SK-N-SH (cell line): ENCODE measurements around the gene FCMR. TPM values are rescaled to one million over a fixed set of nuclear protein-coding genes. Genes with fewer than 3 reads are reported as not detected.

Source experiments
- CTCF ChIA-PET: fragments of 300-600, 350-600 bp; formaldehyde crosslinking; extraction: SDS; loops from one replicate; lab custom pipeline; 2021; lab: Yijun Ruan, JAX
- POLR2A ChIA-PET: fragments of 350-600 bp; sonication (Branson Sonifier 250); formaldehyde crosslinking; extraction: SDS; loops from one replicate; lab custom pipeline; 2020; ENCODE audit warnings: antibody characterized with exemption, inconsistent platforms; lab: Yijun Ruan, JAX
- DNase-seq: peaks from one replicate; pipeline ENCODE4 v3.0.0; 2012
- H2AFZ ChIP-seq: fragments of 200-600 bp; sonication (generic); 2 replicates; pipeline ENCODE4 v1.8.1; 2016; ENCODE audit warnings: antibody characterized with exemption, mild to moderate bottlenecking, low read depth
- H3F3A ChIP-seq: fragments of 200-600 bp; sonication (generic); replicated peaks from 2 replicates; pipeline ENCODE3; 2016; ENCODE audit warnings: antibody characterized with exemption, mild to moderate bottlenecking; ENCODE audit not compliant: insufficient read depth
- H3K27ac ChIP-seq, 2 experiments: fragments of 200-500 bp in 1 of 2; fragments of 200-600 bp in 1 of 2; sonication (Bioruptor generic) in 1 of 2; sonication (generic), shearing (Covaris generic) in 1 of 2; 2 replicates each; pipeline versions ENCODE4 v1.5.1 to v1.6.1; 2014 to 2016; ENCODE audit warnings: low read depth in 2 of 2, inconsistent platforms in 1 of 2, low read length in 1 of 2, mild to moderate bottlenecking in 1 of 2, mixed read lengths in 1 of 2
- H3K27me3 ChIP-seq: fragments of 200-600 bp; sonication (generic), shearing (Covaris generic); 2 replicates; pipeline ENCODE4 v1.6.1; 2016; ENCODE audit warnings: mixed run types; ENCODE audit not compliant: insufficient read depth
- H3K36me3 ChIP-seq, 2 experiments: fragments of 200-500 bp in 1 of 2; fragments of 200-600 bp in 1 of 2; sonication (Bioruptor generic) in 1 of 2; sonication (generic) in 1 of 2; replicated peaks in 1 of 2; 2 replicates each; pipeline versions ENCODE3 to v1.5.1; 2014 to 2016; ENCODE audit warnings: low read length in 1 of 2, mild to moderate bottlenecking in 1 of 2; ENCODE audit not compliant: insufficient read depth in 2 of 2, control insufficient read depth in 1 of 2
- H3K4me1 ChIP-seq, 2 experiments: fragments of 200-500 bp in 1 of 2; fragments of 200-600 bp in 1 of 2; sonication (Bioruptor generic) in 1 of 2; sonication (generic), shearing (Covaris generic) in 1 of 2; 2 replicates each; pipeline versions ENCODE4 v1.5.1 to v1.6.1; 2014 to 2016; ENCODE audit warnings: low read depth in 1 of 2, low read length in 1 of 2, mixed run types in 1 of 2; ENCODE audit not compliant: insufficient read depth in 2 of 2, control insufficient read depth in 1 of 2
- H3K4me2 ChIP-seq: fragments of 200-600 bp; sonication (generic), shearing (Covaris generic); 2 replicates; pipeline ENCODE4 v1.6.1; 2017; ENCODE audit warnings: mixed run types
- H3K4me3 ChIP-seq, 2 experiments: fragments of 200-500 bp in 1 of 2; fragments of 200-600 bp in 1 of 2; sonication (Bioruptor generic) in 1 of 2; sonication (generic), shearing (Covaris generic) in 1 of 2; 2 replicates each; pipeline versions ENCODE4 v1.5.1 to v1.8.1; 2014 to 2016; ENCODE audit warnings: low read depth in 2 of 2, inconsistent platforms in 1 of 2, low read length in 1 of 2, mild to moderate bottlenecking in 1 of 2, mixed read lengths in 1 of 2, moderate library complexity in 1 of 2
- H3K79me2 ChIP-seq: fragments of 200-600 bp; sonication (generic); 2 replicates; pipeline ENCODE4 v1.8.1; 2017; ENCODE audit warnings: mild to moderate bottlenecking; ENCODE audit not compliant: insufficient read depth
- H3K9ac ChIP-seq: fragments of 200-600 bp; sonication (generic); 2 replicates; pipeline ENCODE4 v1.6.1; 2017; ENCODE audit warnings: mixed run types
- H3K9me2 ChIP-seq: fragments of 200-600 bp; sonication (generic); 2 replicates; pipeline ENCODE4 v1.6.1; 2017; ENCODE audit warnings: mixed run types
- H3K9me3 ChIP-seq: fragments of 200-600 bp; sonication (generic); 2 replicates; pipeline ENCODE4 v1.6.1; 2017; ENCODE audit warnings: mixed run types, mild to moderate bottlenecking, moderate library complexity
- H4K20me1 ChIP-seq: fragments of 200-600 bp; sonication (generic); 2 replicates; pipeline ENCODE4 v1.6.1; 2017; ENCODE audit warnings: mild to moderate bottlenecking, mixed run types; ENCODE audit not compliant: insufficient read depth
- CTCF ChIP-seq: fragments of 200-600 bp; sonication (generic); IDR thresholded peaks from 2 replicates; pipeline ENCODE4 v1.6.1; 2017; ENCODE audit warnings: antibody characterized with exemption, mild to moderate bottlenecking, moderate library complexity
- EP300 ChIP-seq, 2 experiments: IDR thresholded peaks; 2 replicates each; pipeline versions ENCODE4 v1.4.0 to v1.6.1; 2012; ENCODE audit warnings: borderline replicate concordance in 1 of 2, low read depth in 1 of 2, low read length in 1 of 2
- FOSL2 ChIP-seq: IDR thresholded peaks from 2 replicates; pipeline ENCODE4 v1.4.0; 2012; ENCODE audit warnings: low read depth, mild to moderate bottlenecking, moderate library complexity, borderline replicate concordance
- GATA2 ChIP-seq: sonication (generic); formaldehyde crosslinking; IDR thresholded peaks from 2 replicates; pipeline ENCODE4 v1.5.0; 2020; ENCODE audit warnings: mild to moderate bottlenecking, missing genetic modification reagents
- NFIC ChIP-seq: IDR thresholded peaks from 2 replicates; pipeline ENCODE4 v1.4.0; 2012; ENCODE audit warnings: borderline replicate concordance
- PBX3 ChIP-seq: IDR thresholded peaks from 2 replicates; pipeline ENCODE4; 2012
- REST ChIP-seq: IDR thresholded peaks from 2 replicates; pipeline ENCODE4 v1.6.1; 2012; ENCODE audit warnings: mild to moderate bottlenecking, low read depth, low read length, moderate library complexity
- USF1 ChIP-seq: IDR thresholded peaks from 2 replicates; pipeline ENCODE4 v1.4.0; 2012; ENCODE audit warnings: low read depth, borderline replicate concordance
- WGBS: methylation state at CpG from one replicate; pipeline ENCODE4 v1.1.6; 2017; ENCODE audit warnings: low lambda C conversion rate; 5-methylcytosine and 5-hydroxymethylcytosine counted together
- polyA plus RNA-seq, 3 experiments: library from polyadenylated mRNA; depleted of rRNA; stranded (reverse); fragments of >200 nt; gene quantifications; 2 replicates each; pipeline ENCODE4 v1.2.3, GENCODE V29; 2012
- TF ChIP-seq, protein P1 (sequence below): IDR thresholded peaks from 2 replicates; pipeline ENCODE4 v1.4.0; 2012; ENCODE audit warnings: low read depth, borderline replicate concordance

Gene FCMR
- polyA plus RNA-seq, 1 of the 3 experiments (the other 2 are of a cell fraction), result 0.15 TPM

- TF ChIP-seq, protein P1, sequence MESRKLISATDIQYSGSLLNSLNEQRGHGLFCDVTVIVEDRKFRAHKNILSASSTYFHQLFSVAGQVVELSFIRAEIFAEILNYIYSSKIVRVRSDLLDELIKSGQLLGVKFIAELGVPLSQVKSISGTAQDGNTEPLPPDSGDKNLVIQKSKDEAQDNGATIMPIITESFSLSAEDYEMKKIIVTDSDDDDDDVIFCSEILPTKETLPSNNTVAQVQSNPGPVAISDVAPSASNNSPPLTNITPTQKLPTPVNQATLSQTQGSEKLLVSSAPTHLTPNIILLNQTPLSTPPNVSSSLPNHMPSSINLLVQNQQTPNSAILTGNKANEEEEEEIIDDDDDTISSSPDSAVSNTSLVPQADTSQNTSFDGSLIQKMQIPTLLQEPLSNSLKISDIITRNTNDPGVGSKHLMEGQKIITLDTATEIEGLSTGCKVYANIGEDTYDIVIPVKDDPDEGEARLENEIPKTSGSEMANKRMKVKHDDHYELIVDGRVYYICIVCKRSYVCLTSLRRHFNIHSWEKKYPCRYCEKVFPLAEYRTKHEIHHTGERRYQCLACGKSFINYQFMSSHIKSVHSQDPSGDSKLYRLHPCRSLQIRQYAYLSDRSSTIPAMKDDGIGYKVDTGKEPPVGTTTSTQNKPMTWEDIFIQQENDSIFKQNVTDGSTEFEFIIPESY, result no peak
- no peak for TF ChIP-seq REST
Observed at GRCh38 chr1:206944703-206945102, 23.0 kb upstream of the FCMR start (continued).

DNA sequence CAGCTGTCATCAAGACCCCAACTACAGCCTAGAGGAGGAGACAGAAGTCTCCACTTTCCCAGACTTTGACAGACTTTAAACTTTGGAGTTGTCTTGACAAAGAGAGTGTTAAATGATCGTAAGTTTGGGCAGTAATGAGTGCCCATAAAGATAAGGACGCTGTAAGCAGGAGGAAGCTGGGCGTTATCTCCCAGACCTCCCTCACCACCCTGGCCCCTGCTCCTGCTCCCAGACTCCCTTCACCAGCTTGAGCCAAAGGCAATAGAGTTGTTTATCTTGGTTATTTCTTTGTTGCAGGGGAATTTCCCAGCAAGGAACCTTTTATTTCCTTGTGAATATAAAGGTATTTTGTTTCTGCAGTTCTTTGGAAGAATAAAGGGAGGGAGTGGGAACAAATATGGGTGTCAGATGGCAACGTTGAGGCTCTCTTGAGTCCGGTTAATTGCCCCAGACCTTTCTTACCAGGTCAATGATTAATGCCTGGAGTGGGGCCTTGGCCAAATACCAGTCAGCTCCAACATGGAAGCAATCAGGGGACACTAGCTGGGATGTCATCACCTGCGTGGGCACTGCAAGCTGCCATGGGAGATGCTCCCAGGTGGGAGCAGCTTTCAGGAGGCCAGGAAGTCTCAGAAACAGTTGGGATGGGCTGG, 20.2 kb upstream of the FCMR start:
- WGBS, result 15% methylated on average over 5 of the region's 6 CpGs
- no peaks in the 10 kb centered on the region for H3K4me1 ChIP-seq
- H3K79me2 ChIP-seq, result no peaks in the 10 kb centered on the region
- H3K9ac ChIP-seq, result no peak overlapping the region
- H3F3A ChIP-seq, result no peaks in the 10 kb centered on the region
- no peaks in the 10 kb centered on the region for H3K9me2 ChIP-seq
- no peak overlapping the region for H3K4me2 ChIP-seq
- H3K27me3 ChIP-seq, result peaks cover 47% of the 10 kb centered on the region; the same call in 1 of the 2 replicates
- ChIA-PET POLR2A (no interaction called here), CTCF (interaction anchor here (1.3 to 2.3 kb wide), 4 partner anchors 8 to 207 kb away, joined by 3 to 8 read pairs (median 8); no protein-coding TSS in a partner anchor)
- no peak overlapping the region for H3K27ac ChIP-seq
- TF ChIP-seq USF1, result no peak
- TF ChIP-seq, all 33 proteins: peak for 0
- no peak for DNase-seq
- Histone ChIP-seq H3K4me3 (no peak overlapping the region), H2AFZ (no peak overlapping the region), H4K20me1 (no peaks in the 10 kb centered on the region), H3K36me3 (no peaks in the 10 kb centered on the region), H3K9me3 (no peaks in the 10 kb centered on the region)

DNA sequence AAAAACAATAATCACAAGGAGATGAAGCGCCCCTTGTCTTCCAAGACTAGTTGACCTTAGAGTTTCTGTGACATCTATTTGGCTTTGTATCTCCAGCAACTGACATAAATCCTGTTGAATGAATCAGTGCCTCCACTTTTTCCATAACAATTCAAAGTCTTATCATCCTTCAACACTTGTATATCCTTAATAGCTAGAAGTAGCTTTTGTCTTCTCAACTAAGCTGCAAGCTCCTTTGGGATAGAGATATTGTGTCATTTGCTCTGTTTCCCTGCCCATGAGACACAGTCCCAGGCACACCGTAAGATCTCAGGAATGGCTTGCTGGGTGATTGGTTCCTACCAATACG, 18.8 kb upstream of the FCMR start:
- Histone ChIP-seq H3K9me2 (no peaks in the 10 kb centered on the region), H3K9me3 (no peaks in the 10 kb centered on the region), H3K36me3 (no peaks in the 10 kb centered on the region), H3K4me2 (no peak overlapping the region), H3K79me2 (no peaks in the 10 kb centered on the region), H4K20me1 (no peaks in the 10 kb centered on the region), H3F3A (no peaks in the 10 kb centered on the region), H3K9ac (no peak overlapping the region), H3K27ac (no peak overlapping the region), H3K4me3 (no peak overlapping the region), H3K27me3 (peaks cover 40% of the 10 kb centered on the region; the same call in 1 of the 2 replicates), H3K4me1 (no peaks in the 10 kb centered on the region), H2AFZ (no peak overlapping the region)
- DNase-seq, result no peak
- 52% methylated on average over 3 of the region's 3 CpGs for WGBS
- ChIA-PET POLR2A (no interaction called here), CTCF (interaction anchor here (1.0 to 1.3 kb wide), 2 partner anchors 64 to 206 kb away, joined by 3 read pairs; no protein-coding TSS in a partner anchor)
- TF ChIP-seq, protein P1, result no peak
- TF ChIP-seq PBX3 (no peak), NFIC (no peak), FOSL2 (no peak), EP300 (IDR thresholded peaks at IDR 0.05; ENCODE audit: borderline replicate concordance in 1 of 2, low read depth in 1 of 2, low read length in 1 of 2) (no peak), CTCF (no peak), GATA2 (no peak), USF1 (no peak)
